GM12878 (cell line): ENCODE results near the gene EIF3A. TPM values are rescaled to one million over a fixed set of nuclear protein-coding genes. Genes with fewer than 3 reads are reported as not detected.

Experiments
- ATAC-seq: fragments of 200-7000 bp; cut with Tn5 transposase; 3 replicates; pipeline ENCODE4 v1.9.1; 2020; ENCODE audit warnings: mild to moderate bottlenecking, moderate library complexity
- BruUV-seq: library from RNA; stranded (reverse); fragments of 400-500 nt; replicated peaks from 2 replicates; lab custom pipeline; 2021; lab: Mats Ljungman, UMichigan
- CTCF ChIA-PET: fragments of 300-600 bp; sonication (Branson Sonifier 250); formaldehyde crosslinking; extraction: SDS; loops from one replicate; lab custom pipeline; 2021; ENCODE audit warnings: inconsistent platforms; lab: Yijun Ruan, JAX
- POLR2A ChIA-PET: fragments of 350-600 bp; formaldehyde crosslinking; extraction: SDS; loops from one replicate; lab custom pipeline; 2021; ENCODE audit warnings: inconsistent platforms; lab: Charles Lee
- RAD21 ChIA-PET: fragments of 300-600 bp; sonication (Branson Sonifier 250); formaldehyde crosslinking; loops from one replicate; lab custom pipeline; 2023; ENCODE audit warnings: antibody characterized with exemption; ENCODE audit not compliant: unreplicated experiment; lab: Charles Lee
- SMC1A ChIA-PET: fragments of 300-600 bp; sonication (Branson Sonifier 250); formaldehyde crosslinking; loops from one replicate; lab custom pipeline; 2023; ENCODE audit not compliant: unreplicated experiment, uncharacterized antibody; lab: Charles Lee
- DNase-seq: peaks from one replicate; pipeline ENCODE4 v3.0.0-alpha.2; 2011; ENCODE audit warnings: low read depth, low spot score
- FAIRE-seq: peaks from 3 replicates; lab custom pipeline; 2011; peaks lifted over from hg19 to GRCh38; lab: Jason Lieb, UNC
- H2AFZ ChIP-seq: 2 replicates; pipeline ENCODE4 v1.6.0; 2011; ENCODE audit warnings: low read depth, low read length, control low read depth; ENCODE audit not compliant: control insufficient read depth
- H3K27ac ChIP-seq: 2 replicates; pipeline ENCODE4 v1.5.1; 2011; ENCODE audit warnings: control low read depth; ENCODE audit not compliant: control insufficient read depth, insufficient read depth
- H3K27me3 ChIP-seq, 2 experiments: replicated peaks in 1 of 2; 2 replicates each; pipeline versions ENCODE4 v1.6.0 to v1.6.1; 2011; ENCODE audit warnings: low read length in 1 of 2; ENCODE audit not compliant: control insufficient read depth in 2 of 2, insufficient read depth in 2 of 2
- H3K36me3 ChIP-seq, 2 experiments: 2 replicates each; pipeline ENCODE4 v1.5.1; 2011; ENCODE audit warnings: low read length in 1 of 2; ENCODE audit not compliant: control insufficient read depth in 2 of 2, insufficient read depth in 2 of 2
- H3K4me1 ChIP-seq: 2 replicates; pipeline ENCODE4 v1.6.1; 2011; ENCODE audit warnings: mild to moderate bottlenecking, low read length, moderate library complexity, mixed read lengths; ENCODE audit not compliant: control insufficient read depth, insufficient read depth
- H3K4me2 ChIP-seq: 2 replicates; pipeline ENCODE4 v1.6.0; 2011; ENCODE audit warnings: control low read depth; ENCODE audit not compliant: control insufficient read depth, insufficient read depth
- H3K4me3 ChIP-seq: fragments of 200-600 bp; sonication (generic); 2 replicates; pipeline ENCODE4 v1.5.1; 2016
- H3K79me2 ChIP-seq: 2 replicates; pipeline ENCODE4 v1.6.0; 2011; ENCODE audit warnings: low read length; ENCODE audit not compliant: control insufficient read depth, insufficient read depth
- H3K9ac ChIP-seq: 2 replicates; pipeline ENCODE4 v1.8.0; 2011; ENCODE audit warnings: low read length, control low read depth, mixed read lengths; ENCODE audit not compliant: control insufficient read depth, insufficient read depth
- H3K9me3 ChIP-seq: replicated peaks from 3 replicates; pipeline ENCODE4 v1.5.1; 2011; ENCODE audit warnings: mild to moderate bottlenecking, low read length; ENCODE audit not compliant: control insufficient read depth, insufficient read depth
- H4K20me1 ChIP-seq: 2 replicates; pipeline ENCODE4 v1.6.0; 2011; ENCODE audit not compliant: control insufficient read depth, insufficient read depth
- BCL11A ChIP-seq: IDR thresholded peaks from 2 replicates; pipeline ENCODE4 v1.6.1; 2011; ENCODE audit warnings: low read depth, low read length
- EED ChIP-seq: sonication (generic); IDR thresholded peaks from 2 replicates; pipeline ENCODE4 v1.6.1; 2016; ENCODE audit warnings: antibody characterized with exemption, low read depth
- IRF4 ChIP-seq: IDR thresholded peaks from 2 replicates; pipeline ENCODE4 v1.6.1; 2011; ENCODE audit warnings: low read depth, low read length
- JUNB ChIP-seq: IDR thresholded peaks from 2 replicates; pipeline ENCODE4 v1.6.1; 2016; ENCODE audit warnings: antibody characterized with exemption, mild to moderate bottlenecking
- KLF5 ChIP-seq: fragments of 450-650 bp; IDR thresholded peaks from 2 replicates; pipeline ENCODE4 v1.6.1; 2014; ENCODE audit warnings: mild to moderate bottlenecking; ENCODE audit not compliant: partially characterized antibody
- NFXL1 ChIP-seq: fragments of 450-650 bp; IDR thresholded peaks from 2 replicates; pipeline ENCODE4 v1.6.1; 2017; ENCODE audit warnings: antibody characterized with exemption, mild to moderate bottlenecking, borderline replicate concordance
- POLR2AphosphoS5 ChIP-seq: IDR thresholded peaks from 2 replicates; pipeline ENCODE4 v1.6.1; 2011; ENCODE audit warnings: mild to moderate bottlenecking, low read length, inconsistent platforms
- RCOR1 ChIP-seq: conservative IDR thresholded peaks from 2 replicates; pipeline ENCODE4 v1.6.1; 2012; ENCODE audit warnings: low read depth, low read length, improper control_type of control experiment
- SIX5 ChIP-seq: IDR thresholded peaks from 2 replicates; pipeline ENCODE4 v1.6.1; 2011; ENCODE audit warnings: mild to moderate bottlenecking, low read depth, low read length, moderate library complexity; ENCODE audit not compliant: severe bottlenecking
- SP1 ChIP-seq: IDR thresholded peaks from one replicate; pipeline ENCODE4 v1.6.1; 2011; ENCODE audit warnings: low read depth, low read length
- STAT1 ChIP-seq: fragments of 450-650 bp; conservative IDR thresholded peaks from 2 replicates; pipeline ENCODE4 v1.6.1; 2014; ENCODE audit warnings: antibody characterized with exemption, mild to moderate bottlenecking
- STAT3 ChIP-seq: IDR thresholded peaks from 2 replicates; pipeline ENCODE4 v1.6.1; 2011; ENCODE audit warnings: low read depth, low read length, improper control_type of control experiment
- SUZ12 ChIP-seq: fragments of 200-600 bp; sonication (generic); IDR thresholded peaks from one replicate; pipeline ENCODE4 v1.6.1; 2018; ENCODE audit warnings: antibody characterized with exemption, mild to moderate bottlenecking; ENCODE audit not compliant: unreplicated experiment
- ZNF24 ChIP-seq: fragments of 450-650 bp; IDR thresholded peaks from 2 replicates; pipeline ENCODE4 v1.6.1; 2017; ENCODE audit warnings: antibody characterized with exemption, mild to moderate bottlenecking
- WGBS: methylation state at CpG from one replicate; pipeline ENCODE4 v1.1.6; 2016; ENCODE audit warnings: low lambda C conversion rate; ENCODE audit not compliant: insufficient replicate concordance, insufficient coverage; ENCODE audit errors: missing lambda C conversion rate; 5-methylcytosine and 5-hydroxymethylcytosine counted together
- in situ Hi-C: fragments of 300-500 bp; cut with MboI; formaldehyde crosslinking; loops from 9 replicates; pipeline ENCODE4 v1.14.3; 2018; ENCODE audit warnings: mixed read lengths
- intact Hi-C: fragments of 100-400 bp; cut with micrococcal nuclease; formaldehyde crosslinking; loops from one replicate; pipeline ENCODE4 v1.14.2; 2022; ENCODE audit not compliant: unreplicated experiment
- polyA plus RNA-seq, 11 experiments: library from polyadenylated mRNA; depleted of rRNA in 4 of 11; unstranded in 6 of 11; stranded (reverse) in 5 of 11; fragments of >200 nt; fragmentation: Nextera tagmentation in 4 of 11; fragmentation: Illumina TruSeq in 1 of 11; extraction: Ambion mirVana in 4 of 11; extraction: Trizol in 1 of 11; gene quantifications; 1 replicate in 1 of 11; 2 replicates in 10 of 11; pipeline versions ENCODE4 v1.2.1 to v1.2.3, GENCODE V29; 2011 to 2016; ENCODE audit warnings: inconsistent platforms in 2 of 11, missing spikeins in 2 of 11, low read depth in 1 of 11
- total RNA-seq, 4 experiments: library from RNA; depleted of rRNA in 3 of 4; stranded (reverse); fragments of >200 nt in 3 of 4; fragmentation: Illumina TruSeq in 1 of 4; extraction: Trizol in 1 of 4; gene quantifications; 2 replicates each; pipeline versions ENCODE4 v1.2.1 to v1.2.3, GENCODE V29; 2013 to 2021

EIF3A gene
- total and polyA plus RNA-seq, 10 of the 15 experiments (the other 5 are each of a cell fraction or from before 2014, with no cell fraction given) = 42.3 to 195 (median 96.3) TPM

DNA sequence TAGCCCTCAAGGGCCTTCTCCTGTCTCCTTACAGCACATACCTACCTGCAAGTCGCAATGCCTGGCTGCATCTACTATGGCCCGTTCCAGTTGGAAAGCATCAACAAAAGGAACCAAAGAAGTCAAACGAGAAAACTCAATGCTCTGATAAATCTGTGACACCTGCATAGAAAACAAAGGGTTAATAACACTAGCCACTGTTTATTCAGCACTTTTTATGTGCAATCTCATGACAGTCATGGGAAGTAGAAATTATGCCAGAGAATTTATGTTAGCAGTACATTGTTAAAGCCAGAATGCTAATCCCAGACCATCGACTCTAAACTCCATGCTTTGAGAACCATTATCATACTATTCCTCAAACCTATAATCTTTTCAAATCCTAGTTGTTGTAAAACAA, 21.1 kb downstream of the EIF3A start:
- no peak overlapping the region for H3K27ac ChIP-seq
- H3K27me3 ChIP-seq = no peaks in the 10 kb centered on the region
- H3K4me3 ChIP-seq = no peak overlapping the region
- POLR2A ChIA-PET = no interaction called here
- in situ Hi-C loops = no loop called here
- H3K4me1 ChIP-seq = peaks cover 7% of the 10 kb centered on the region; the same call in 1 of the 2 replicates
- CTCF ChIA-PET = interaction anchor here (1.4 to 1.5 kb wide), 2 partner anchors 19 to 117 kb away, joined by 3 read pairs; no protein-coding TSS in a partner anchor
- intact Hi-C loops = no loop called here
- BruUV-seq = no TSS peak
- H2AFZ ChIP-seq = no peak overlapping the region
- no peak overlapping the region for H3K9ac ChIP-seq
- peaks cover 14 to 58% of the 10 kb centered on the region in 2 experiments for H3K36me3 ChIP-seq
- SMC1A ChIA-PET = interaction anchor here (0.6 to 0.8 kb wide), 3 partner anchors 16 to 140 kb away, joined by 3 to 4 read pairs (median 3); no protein-coding TSS in a partner anchor
- no peak overlapping the region for H3K4me2 ChIP-seq
- WGBS = 98% methylated on average over 4 of the region's 4 CpGs
- ATAC-seq = no peak
- peaks cover 2% of the 10 kb centered on the region; the same call in 1 of the 2 replicates for H4K20me1 ChIP-seq
- TF ChIP-seq POLR2AphosphoS5 (peak; percentile 39; the same call in 1 of the 2 replicates), ZNF24 (no peak)
- TF ChIP-seq, all 136 proteins: peak for 1
- H3K9me3 ChIP-seq = no peaks in the 10 kb centered on the region
- FAIRE-seq = no peak
- peaks cover 15% of the 10 kb centered on the region for H3K79me2 ChIP-seq
- DNase-seq = no peak
- RAD21 ChIA-PET = no interaction called here

DNA sequence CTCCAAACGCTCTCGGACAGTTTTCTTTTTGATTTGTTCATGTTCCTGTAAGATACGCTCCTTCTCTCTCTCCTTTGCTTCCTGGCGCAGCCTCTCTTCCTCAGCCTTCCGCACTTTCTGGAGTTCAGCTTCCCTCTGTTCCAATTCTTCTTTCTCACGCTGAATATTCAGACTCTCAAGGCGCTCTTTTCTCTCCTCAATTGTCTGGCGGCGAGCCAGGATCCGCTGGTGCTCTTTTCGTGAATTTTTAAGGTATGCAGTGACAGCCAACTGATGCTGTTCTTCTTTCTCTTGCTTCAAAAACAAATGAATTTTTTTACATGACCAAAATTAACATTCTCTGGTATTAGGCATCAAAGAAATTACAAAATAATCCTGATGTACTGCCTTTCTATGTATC, 22.6 kb downstream of the EIF3A start:
- no peaks in the 10 kb centered on the region for H3K27me3 ChIP-seq
- H3K9ac ChIP-seq = no peak overlapping the region
- DNase-seq (no peak), FAIRE-seq (no peak)
- peaks cover 7% of the 10 kb centered on the region; the same call in 1 of the 2 replicates for H3K4me1 ChIP-seq
- no TSS peak for BruUV-seq
- 96% methylated on average over 11 of the region's 11 CpGs for WGBS
- no peaks in the 10 kb centered on the region for H3K9me3 ChIP-seq
- intact Hi-C loops = no loop called here
- H2AFZ ChIP-seq = no peak overlapping the region
- in situ Hi-C loops = no loop called here
- H3K27ac ChIP-seq = no peak overlapping the region
- peaks cover 14 to 52% of the 10 kb centered on the region in 2 experiments for H3K36me3 ChIP-seq
- CTCF ChIA-PET = interaction anchor here (1.3 kb wide), 1 partner anchor 141 kb away, joined by 4 read pairs; no protein-coding TSS in a partner anchor
- peaks cover 11% of the 10 kb centered on the region for H3K79me2 ChIP-seq
- no peak overlapping the region for H3K4me3 ChIP-seq
- H3K4me2 ChIP-seq = no peak overlapping the region
- SMC1A ChIA-PET = interaction anchor here (0.6 to 1.4 kb wide), 3 partner anchors 10 to 92 kb away, joined by 3 to 5 read pairs (median 5); no protein-coding TSS in a partner anchor
- TF ChIP-seq KLF5 = no peak
- no peak for TF ChIP-seq JUNB
- no peak for TF ChIP-seq IRF4
- TF ChIP-seq SP1 = no peak
- no peak for TF ChIP-seq BCL11A
- no peak for TF ChIP-seq STAT3
- TF ChIP-seq RCOR1 = no peak
- TF ChIP-seq EED = no peak
- TF ChIP-seq SUZ12 = no peak
- no peak for TF ChIP-seq STAT1
- TF ChIP-seq NFXL1 = no peak
- no peak for TF ChIP-seq SIX5
- TF ChIP-seq, all 136 proteins: peak for 0
- no peaks in the 10 kb centered on the region; the same call in 1 of the 2 replicates for H4K20me1 ChIP-seq
- ChIA-PET RAD21 (no interaction called here), POLR2A (no interaction called here)
- no peak for ATAC-seq
